CD4-positive, alpha-beta T cell treated with Interleukin-6 for 4 hours (primary cell): ENCODE measurements around the gene UBE4B.
"Not testable (repeated sequence)": the region's sequence is repeated elsewhere in the genome, so short reads cannot be mapped to it uniquely, and the experiment has no call there.

Source experiments
- DNase-seq: peaks from one replicate; pipeline ENCODE4 v3.0.0-alpha.2; 2020; ENCODE audit warnings: mixed read lengths

Gene UBE4B

DNA sequence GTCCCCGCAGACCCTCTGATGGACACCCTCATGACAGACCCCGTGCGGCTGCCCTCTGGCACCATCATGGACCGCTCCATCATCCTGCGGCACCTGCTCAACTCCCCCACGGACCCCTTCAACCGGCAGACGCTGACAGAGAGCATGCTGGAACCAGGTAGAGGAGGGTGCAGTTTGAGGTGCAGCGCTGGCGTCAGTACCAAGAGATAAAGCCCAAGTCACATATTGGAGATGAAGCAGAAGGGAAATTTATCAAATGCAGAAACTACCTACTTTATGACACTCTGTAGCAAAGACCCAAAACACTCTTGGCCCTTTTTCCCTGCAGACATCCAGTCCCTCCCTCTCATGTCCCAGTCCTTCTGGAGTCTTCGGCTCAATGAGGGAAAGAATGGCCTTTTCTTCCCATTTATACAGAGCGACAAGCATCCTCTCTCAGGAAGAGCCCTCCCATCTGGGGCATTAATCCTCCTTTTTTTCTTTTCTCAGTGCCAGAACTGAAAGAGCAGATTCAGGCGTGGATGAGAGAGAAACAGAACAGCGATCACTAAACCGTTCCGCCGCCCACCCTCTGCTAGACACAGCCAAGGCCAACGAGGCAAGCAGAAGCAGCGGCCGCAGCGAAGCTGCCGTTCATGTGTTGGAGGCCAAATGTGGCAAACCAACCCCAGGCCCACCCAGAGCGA is 146.8 kb downstream of the UBE4B start:
- DNase-seq = no peak

DNA sequence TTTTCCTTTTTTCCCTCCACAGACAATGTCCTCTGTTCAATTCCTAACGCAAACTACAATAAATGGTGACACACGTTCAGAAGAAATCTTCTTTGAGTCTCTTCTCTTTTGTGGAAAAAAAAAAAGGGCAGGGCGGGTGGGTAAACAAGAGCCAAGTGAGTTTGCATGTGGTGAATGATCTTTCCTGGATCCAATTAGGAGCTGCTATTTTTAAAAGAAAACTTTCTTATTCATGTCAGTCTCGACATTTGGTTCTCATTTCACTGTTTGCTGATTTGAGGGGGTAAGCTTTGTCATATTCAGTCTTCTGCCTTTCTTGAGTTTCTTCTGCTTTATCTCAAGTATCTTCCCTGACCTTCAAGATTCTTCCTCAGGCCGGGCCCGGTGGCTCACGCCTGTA is 148.4 kb downstream of the UBE4B start:
- no peak for DNase-seq

DNA sequence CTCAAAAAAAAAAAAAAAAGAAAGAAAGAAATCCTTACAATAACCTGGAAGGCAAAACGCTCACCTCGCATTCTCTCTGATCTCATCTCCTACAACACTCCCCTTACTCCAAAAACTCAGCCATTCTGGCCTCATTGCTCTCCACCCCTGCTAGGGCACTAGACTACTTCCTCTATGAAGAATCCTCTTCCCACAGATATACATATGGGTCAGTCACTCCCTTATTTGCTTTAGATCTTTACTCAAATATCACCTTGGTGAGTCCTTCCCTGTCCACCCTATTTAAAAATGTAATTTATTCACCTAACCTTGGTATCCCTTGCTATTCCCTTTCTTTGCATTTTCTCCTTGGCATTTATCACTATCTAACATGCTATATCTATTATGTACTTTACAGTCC is 153.0 kb downstream of the UBE4B start:
- no peak for DNase-seq

DNA sequence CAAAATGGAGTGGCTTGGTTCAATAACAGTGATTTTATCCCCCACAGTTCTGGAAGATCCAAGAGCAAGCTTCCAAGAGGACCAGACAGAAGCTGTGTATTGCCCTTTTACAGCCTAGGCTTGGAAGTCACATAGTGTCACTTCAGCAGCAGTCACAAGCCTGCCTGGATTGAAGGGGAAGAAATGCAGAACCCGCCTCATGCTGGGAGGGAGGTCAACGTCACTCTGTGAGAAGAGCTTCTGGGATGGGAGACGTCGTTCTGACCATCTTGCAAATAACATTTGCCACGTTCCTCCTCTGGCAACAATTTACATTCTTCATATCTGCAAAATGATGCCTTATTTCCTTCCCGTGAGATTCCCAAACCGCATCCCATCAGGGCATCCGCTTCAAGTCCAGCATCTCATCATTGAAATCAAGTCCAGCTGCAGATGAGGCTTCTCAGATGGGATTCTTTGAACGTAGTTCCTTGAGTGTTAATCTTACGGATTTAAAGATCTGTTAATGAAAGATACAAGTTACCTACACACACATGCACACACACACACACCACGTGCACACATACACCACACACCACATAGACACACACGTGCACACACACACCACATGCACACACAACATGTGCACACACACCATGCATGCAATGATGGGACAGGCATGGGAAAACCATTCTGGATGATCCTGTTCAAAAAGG is 153.7 kb downstream of the UBE4B start:
- no peak for DNase-seq

DNA sequence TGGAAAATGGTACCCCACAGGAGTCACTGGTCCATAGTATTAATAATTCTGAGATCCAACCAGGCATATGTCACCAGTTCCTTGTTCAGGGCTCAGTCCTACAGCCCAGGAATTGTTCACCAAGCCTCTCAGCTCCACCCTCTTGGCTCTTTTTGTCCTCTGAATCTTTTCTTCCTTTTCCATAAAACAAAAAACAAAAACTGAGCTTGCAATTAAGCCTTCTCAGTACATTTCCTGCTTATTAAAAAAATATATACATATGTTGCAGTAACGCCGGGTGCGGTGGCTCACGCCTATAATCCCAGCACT is 154.2 kb downstream of the UBE4B start:
- DNase-seq = no peak

DNA sequence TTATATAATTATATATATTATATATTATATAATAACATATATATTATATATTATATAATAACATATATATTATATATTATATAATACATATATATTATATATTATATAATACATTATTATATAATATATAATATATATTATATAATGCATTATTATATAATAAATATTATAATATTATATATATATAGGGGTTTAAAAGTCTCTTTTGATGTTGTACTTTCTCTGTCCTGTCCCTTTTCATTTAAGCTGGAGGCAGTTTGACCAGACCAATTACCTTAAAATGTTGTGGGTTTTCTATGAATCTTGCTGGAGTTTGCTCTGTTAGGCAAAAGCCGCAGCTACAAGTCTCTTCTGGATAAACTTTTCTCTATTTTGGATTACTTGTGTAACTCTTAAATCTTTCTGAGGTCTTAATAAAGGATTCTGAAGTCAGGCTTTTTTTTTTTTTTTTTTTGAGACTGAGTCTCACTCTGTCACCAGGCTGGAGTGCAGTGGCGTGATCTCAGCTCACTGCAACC is 155.4 kb downstream of the UBE4B start:
- DNase-seq = no peak

DNA sequence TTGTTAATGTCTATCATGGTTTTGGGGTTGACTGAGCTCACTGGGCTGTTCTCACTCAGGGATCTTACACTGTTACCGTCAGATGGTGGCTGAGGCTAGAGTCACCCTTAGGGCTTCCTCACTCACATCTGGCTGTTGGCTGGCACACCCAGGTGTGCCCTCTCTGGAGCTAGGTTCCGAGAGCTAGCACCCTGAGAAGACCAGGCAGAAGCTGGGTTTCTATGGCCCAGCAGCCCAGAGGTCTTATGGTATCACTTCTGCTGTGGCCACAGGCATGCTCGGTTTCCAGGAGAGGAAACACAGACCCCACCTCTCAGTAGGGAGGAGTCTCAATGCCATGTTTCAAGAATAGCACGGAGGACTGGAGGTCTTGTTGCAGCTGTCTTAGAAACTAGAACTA is 156.9 kb downstream of the UBE4B start:
- no peak for DNase-seq

DNA sequence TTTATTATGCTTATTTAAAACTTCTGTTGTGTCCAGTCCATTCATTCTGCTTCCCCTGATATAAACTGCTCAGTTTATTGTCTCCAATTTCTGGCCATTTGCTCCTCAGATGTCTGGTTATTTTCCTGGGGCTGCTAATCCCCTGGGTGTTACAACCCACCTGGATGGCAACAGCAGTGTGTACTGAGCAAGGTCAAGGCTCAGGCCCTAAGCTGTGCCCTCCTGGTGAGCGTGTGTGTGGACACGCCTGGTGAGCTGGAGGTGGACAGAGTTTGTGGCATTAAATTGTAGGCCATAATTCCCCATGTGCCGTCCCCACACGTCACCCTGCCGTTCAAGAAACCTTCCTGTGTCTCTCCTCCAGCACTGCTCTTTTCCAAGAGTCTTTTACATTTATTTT is 159.5 kb downstream of the UBE4B start:
- DNase-seq = no peak

DNA sequence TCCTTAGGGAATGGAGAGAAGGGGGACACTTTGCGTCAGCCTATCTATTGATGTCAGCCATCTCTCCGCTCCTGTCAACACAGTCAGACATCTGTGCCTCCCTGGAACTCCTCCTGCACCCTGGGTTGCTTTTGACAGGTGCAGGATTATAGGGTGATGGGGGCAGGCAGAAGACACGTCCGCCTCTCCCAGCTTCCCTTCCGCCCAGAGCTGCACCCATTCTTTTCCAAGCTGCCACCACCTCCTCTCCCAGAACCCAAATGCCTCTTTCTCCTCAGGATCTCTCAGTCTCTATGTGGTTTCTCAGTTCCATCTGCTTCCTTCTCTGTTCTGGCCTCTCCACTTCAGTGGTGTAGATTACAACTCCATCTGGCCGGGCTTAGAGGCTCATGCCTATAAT is 160.5 kb downstream of the UBE4B start:
- no peak for DNase-seq

DNA sequence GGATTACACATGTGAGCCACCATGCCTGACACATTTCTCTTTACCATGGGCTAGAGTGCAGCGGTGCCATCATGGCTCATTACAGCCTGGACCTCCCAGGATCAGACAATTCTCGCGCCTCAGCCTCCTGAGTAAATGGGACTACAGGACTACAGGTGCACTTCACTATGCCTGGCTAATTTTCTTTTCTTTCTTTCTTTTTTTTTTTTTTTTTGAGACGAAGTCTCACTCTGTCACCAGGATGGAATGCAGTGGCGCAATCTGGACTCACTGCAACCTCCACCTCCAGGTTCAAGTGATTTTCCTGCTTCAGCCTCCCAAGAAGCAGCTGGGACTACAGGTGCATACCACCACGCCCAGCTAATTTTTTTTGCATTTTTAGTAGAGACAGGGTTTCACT is 162.8 kb downstream of the UBE4B start:
- no peak for DNase-seq

DNA sequence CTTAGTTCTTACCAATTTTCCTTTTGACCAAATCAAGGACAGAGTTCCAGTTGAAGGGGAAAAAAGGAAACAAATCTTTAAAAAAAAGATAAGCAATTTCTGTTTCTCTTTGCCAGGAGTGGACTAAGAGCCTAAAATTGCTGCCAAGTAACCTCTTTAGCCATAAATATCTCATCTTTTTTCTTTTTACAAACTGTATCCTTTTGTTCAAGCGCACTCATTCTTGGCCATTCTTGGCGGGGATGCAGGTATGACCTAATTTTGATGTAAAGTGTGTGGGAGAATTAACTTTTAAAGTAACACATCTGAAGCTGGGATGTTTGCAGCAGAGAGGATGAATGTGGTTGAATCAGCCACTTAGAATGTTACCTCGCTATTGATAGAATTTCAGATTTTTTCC is 164.2 kb downstream of the UBE4B start:
- no peak for DNase-seq

DNA sequence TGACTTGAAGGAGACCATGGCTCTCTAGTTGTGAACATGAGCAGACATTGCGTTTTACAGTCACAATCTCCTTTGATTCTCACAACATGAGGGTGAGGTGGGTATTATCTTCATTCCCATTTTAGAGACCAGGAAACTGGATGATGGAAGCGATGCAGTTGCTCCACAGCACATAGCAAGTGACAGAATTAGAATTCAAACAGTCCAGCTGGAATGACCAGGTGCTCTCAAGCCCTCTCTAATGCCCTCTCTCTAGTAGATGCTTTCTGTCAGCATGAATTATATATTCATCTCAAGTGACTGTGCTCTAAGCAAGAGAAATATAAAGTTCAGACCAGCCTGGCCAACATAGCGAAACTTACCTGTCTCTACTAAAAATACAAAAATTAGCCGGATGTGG is 167.9 kb downstream of the UBE4B start:
- no peak for DNase-seq

DNA sequence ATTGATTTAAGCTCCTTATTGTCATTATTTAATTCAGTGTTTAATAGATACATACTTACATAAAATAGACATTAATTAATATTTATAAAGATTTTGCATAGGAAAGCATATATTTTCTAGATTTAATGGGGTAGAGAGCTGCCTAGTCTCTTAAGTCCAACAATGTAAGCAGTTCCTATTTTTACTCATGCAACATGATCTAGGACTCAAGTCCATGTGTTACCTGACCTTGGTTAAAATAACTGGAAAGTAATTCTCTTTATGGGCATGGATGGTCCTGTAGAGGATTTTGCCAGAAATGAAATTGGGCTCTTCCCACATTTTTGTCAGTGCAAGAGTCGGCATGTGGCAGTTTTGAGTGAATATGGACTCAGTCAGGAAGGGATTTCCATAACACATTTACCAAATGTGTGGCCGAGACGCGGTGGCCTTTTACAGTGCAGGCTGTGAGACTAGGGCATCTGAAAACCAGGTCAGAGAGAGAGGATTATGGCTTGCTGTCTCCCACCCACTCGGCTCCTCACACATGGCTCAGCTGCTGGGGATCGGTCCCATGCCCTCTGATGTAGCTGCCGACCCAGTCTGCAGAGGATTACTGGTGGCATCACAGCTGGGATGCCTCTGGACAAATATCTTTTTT is 171.4 kb downstream of the UBE4B start:
- DNase-seq = no peak

DNA sequence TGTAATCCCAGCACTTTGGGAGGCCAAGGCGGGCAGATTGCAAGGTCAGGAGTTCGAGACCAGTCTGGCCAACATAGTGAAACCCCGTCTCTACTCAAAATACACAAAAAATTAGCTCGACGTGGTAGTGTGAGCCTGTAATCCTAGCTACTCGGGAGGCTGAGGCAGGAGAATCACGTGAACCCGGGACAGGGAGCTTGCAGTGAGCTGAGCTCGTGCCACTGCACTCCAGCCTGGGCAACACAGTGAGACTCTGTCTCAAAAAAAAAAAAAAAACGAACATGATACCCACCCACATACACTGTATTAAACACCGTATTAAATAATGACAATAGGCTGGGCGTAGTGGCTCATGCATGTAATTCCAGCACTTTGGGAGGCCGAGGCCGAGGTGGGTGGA is 172.4 kb downstream of the UBE4B start:
- DNase-seq = not testable (repeated sequence)

DNA sequence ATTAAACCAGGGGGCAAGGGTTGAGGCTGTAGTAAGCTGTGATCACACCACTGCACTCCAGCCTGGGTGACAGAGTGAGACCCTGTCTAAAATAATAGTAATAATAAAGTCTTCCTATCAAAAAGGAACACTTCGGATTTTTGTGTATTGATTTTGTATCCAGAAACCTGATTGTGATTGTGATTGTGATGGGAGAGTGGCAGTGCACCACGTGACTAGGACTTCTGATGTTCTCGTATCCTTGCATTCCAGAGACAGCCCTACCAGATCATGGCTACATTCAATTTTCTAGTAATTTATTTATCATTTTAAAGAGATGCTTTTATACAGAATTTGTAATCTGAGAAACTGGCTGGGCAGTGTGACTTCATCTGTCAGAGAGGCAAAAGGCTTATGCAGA is 175.1 kb downstream of the UBE4B start:
- no peak for DNase-seq

DNA sequence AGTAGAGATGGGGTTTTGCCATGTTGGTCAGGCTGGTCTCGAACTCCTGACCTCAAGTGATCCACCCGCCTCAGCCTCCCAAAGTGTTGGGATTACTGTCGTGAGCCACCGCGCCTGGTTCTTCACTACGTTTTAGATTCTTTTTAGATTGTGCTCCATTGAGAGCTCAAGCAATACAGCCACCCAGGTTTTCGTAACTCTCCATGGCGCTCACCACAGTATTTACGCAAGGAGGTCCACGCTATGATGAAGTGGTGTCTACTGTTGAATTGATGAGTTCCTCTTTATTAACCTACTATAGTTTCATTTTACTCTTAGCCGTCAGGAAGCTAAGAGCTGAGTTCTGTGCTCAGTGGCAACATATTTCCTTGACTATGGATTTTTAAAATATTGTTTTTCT is 175.8 kb downstream of the UBE4B start:
- DNase-seq = no peak

DNA sequence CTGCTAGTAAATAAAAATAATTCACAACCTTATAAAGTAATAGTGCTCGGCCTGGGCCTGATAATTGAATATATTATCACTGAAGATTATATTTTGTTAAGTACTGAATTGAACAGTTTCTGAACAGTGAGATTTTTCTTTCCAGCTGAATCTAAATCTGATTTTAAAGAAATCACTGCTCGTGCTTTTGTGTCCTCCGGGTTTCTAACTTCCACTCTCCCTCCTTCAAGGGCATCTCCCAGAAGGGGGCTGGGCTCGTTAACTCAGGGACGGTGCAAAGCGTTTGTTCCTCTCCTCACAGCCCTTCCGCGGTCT is 176.8 kb downstream of the UBE4B start:
- DNase-seq = no peak

DNA sequence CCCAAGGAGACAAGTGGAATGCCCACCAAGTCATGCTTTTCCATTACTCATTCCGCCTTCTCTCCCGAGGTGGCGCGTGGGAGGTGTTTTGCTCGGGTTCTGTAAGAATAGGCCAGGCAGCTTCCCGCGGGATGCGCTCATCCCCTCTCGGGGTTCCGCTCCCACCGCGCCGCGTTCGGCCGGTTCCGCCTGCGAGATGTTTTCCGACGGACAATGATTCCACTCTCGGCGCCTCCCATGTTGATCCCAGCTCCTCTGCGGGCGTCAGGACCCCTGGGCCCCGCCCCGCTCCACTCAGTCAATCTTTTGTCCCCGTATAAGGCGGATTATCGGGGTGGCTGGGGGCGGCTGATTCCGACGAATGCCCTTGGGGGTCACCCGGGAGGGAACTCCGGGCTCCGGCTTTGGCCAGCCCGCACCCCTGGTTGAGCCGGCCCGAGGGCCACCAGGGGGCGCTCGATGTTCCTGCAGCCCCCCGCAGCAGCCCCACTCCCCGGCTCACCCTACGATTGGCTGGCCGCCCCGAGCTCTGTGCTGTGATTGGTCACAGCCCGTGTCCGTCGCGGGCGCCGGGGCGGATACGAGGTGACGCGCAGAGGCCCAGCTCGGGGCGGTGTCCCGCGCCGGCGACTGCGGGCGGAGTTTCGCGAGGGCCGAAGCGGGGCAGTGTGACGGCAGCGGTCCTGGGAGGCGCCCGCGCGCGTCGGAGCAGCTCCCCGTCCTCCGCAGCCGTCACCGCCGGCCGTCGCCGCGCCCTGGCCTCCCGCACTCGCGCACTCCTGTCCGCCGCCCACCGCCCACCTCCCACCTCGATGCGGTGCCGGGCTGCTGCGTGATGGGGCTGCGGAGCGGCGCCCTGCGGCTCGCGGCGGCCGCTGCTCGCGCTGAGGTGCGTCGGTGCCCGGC is 177.4 kb downstream of the UBE4B start, which contains the start of gene KIF1B:
Gene KIF1B (plus strand): TSS at position 666 of the 906 bp plus-strand sequence. CDS start 21,759 bp downstream, outside the sequence.
- peak; percentile 97 for DNase-seq

DNA sequence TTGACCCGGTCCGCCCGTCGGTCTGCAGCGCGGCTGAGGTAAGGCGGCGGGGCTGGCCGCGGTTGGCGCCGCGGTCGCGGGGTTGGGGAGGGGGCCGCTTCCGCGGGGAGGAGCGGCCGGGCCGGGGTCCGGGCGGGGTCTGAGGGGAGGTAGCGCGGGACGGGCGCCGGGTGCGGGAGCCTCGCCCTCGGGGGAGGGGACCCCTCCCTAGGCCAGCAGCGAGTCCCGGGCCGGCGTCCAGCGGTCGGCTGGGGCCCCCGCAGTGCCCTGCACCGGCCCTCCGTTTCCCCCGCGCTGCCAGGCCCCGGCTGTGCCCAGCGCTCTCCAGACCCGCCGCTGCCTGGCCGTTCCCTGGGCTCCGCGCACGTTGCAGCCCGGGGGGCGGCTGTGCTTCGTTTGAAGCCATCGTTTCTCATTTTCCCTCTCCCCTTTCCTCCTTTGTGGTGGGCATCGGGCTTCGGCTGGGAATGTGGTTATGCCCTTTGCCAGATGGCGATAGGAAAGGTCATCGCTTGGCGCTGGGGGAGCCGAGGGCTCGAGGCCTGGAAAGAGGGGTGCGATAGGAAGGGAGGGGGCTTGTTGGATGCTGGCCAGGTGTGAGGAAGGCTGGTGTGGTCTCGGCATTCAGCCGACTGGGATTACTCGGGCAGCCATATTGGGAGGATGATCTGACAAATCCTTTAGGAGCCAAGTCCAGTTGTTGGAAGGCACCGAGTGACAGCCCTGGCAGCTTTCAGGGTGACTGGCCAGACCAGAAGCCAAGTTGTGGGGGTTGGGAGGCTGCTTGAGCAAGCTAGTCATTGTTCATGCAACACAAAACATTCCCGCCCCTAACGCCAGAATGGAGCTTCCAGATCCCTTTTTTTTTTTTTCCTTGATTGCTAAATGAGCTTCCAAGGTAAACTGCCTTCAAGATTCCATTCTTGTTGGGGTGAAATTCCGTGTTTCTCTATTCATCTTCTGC is 178.4 kb downstream of the UBE4B start:
- DNase-seq = peak; percentile 20

DNA sequence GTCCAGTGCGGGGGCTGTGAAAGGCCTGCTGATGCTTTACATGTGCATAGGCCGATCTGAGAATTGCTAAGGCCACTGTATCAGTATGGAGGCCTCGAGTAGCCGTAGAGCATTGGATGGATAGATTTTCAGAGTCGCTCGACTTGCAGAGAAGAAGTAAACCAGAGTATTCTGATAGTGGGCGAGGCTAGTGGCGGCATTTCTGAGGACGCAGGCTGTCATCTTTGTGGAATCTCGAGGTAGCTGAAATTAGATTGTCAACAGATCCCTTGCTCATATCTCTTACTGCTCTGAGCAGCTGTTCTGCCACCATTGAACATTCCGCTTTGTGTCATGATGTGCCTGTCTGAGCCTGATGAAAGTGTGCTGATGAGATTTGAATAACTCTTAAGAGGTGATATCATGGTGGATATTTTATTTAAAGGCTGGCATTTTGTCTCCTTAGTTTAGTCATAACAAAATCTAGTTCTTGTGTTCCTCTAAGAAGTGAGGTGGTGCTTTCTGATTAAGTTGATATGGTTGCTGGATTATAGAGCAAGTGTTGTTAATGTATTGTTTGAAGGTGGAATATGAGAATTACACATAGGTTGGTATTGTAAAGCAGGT is 179.2 kb downstream of the UBE4B start:
- DNase-seq = no peak

DNA sequence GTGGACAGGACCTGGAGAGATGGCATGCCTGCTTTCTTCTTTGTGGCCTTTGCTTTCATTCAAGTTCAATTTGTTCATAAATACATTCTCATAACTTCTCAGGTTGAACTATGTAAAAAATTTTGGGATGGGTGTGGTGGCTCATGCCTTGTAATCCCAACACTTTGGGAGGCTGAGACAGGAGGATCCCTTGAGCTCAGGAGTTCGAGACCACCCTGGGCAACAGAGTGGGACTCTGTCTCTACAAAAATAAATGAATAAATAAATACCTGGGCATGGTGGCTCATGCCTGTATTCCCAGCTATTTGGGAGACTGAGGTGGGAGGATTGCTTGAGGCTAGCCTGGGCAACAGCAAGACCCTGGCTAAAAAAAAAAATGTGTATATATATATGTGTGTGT is 179.7 kb downstream of the UBE4B start:
- DNase-seq = no peak
